Erythroblast (primary cell): ENCODE measurements around the gene ARSH.

Experiments used
- GATA1 ChIP-seq: IDR thresholded peaks from 2 replicates; pipeline ENCODE4 v1.6.1; 2011; ENCODE audit warnings: low read depth, mild to moderate bottlenecking, control low read depth, low read length, moderate library complexity
- POLR2A ChIP-seq: IDR thresholded peaks from 2 replicates; pipeline ENCODE4 v1.6.1; 2011; ENCODE audit warnings: mild to moderate bottlenecking, low read length

GRCh38 chrX:3024176-3024575 lies 17.8 kb downstream of the ARSH start:
- TF ChIP-seq POLR2A: no peak
- no peak for TF ChIP-seq GATA1
